ENCODE data around the gene PHLDA3. TPM values are rescaled to one million over a fixed set of nuclear protein-coding genes. Genes with fewer than 3 reads are reported as not detected.

Gene PHLDA3
- total and polyA plus RNA-seq, 4 donors: 0.36 to 2.2 (median 1.0) TPM

DNA sequence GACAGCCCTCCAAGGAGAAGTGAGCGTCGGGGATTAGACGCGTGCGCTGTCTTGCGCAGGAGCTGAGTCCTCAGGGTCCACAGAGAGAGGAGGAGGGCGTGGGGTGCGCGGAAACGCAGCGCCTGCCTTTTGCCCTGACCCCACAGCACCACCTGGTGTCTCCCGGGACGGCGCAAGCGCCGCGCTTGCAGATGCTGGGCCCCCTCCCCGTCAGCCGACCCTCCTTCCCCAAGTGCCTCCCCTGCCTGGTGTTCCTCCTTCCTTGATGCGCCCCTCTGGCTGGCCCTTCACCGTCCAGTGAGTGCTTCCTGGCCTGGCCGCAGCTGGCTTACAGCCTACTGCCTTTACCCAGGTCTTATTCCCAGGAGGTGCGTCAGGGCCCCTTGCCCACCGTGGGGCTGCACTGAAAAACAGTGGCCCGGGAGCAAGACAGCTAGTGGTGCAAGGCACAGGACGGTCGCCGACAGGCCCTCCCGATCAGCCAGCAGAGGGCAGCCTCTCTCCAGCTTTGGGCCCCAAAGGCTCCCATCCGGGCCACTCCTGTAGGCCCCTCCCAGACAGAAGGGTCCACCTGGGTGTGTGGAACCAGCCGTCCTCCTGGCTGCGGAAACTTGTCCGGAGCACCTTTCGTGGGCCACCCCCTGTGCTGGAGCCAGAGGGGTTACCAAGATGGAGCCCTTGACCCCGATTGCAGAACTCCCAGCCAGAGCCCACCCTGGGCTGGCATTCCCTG, 12.9 kb upstream of the PHLDA3 start:
- WGBS: 6% methylated on average over 35 of the region's 35 CpGs
- peaks cover 0 to 36% (median 18%) of the 10 kb centered on the region in 4 donors for H3K36me3 ChIP-seq (ENCODE audit: control insufficient read depth in 4 of 4, insufficient read depth in 3 of 4, low read depth in 1 of 4, low read length in 3 of 4)
- peak; percentile 82 for DNase-seq (ENCODE audit: low spot score)
- H3K4me1 ChIP-seq (ENCODE audit: control insufficient read depth in 4 of 4, insufficient read depth in 4 of 4, low read length in 3 of 4): peaks cover 3 to 19% (median 15%) of the 10 kb centered on the region in 4 donors
- no peaks in the 10 kb centered on the region for H3K9me3 ChIP-seq (ENCODE audit: control insufficient read depth in 4 of 4, low read length in 3 of 4)
- TF ChIP-seq, protein P1, sequence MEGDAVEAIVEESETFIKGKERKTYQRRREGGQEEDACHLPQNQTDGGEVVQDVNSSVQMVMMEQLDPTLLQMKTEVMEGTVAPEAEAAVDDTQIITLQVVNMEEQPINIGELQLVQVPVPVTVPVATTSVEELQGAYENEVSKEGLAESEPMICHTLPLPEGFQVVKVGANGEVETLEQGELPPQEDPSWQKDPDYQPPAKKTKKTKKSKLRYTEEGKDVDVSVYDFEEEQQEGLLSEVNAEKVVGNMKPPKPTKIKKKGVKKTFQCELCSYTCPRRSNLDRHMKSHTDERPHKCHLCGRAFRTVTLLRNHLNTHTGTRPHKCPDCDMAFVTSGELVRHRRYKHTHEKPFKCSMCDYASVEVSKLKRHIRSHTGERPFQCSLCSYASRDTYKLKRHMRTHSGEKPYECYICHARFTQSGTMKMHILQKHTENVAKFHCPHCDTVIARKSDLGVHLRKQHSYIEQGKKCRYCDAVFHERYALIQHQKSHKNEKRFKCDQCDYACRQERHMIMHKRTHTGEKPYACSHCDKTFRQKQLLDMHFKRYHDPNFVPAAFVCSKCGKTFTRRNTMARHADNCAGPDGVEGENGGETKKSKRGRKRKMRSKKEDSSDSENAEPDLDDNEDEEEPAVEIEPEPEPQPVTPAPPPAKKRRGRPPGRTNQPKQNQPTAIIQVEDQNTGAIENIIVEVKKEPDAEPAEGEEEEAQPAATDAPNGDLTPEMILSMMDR (IDR thresholded peaks at IDR 0.05; ENCODE audit: low read depth, low read length, missing input control): peak; percentile 93
- TF ChIP-seq RAD21 (IDR thresholded peaks at IDR 0.05) (peak; percentile 95 to 98), EGR1 (IDR thresholded peaks at IDR 0.05; ENCODE audit: low read depth in 2 of 2) (no peak), HNF4G (IDR thresholded peaks at IDR 0.05) (peak; percentile 8), RXRA (IDR thresholded peaks at IDR 0.05) (peak in 1 of 2 donors; percentile 8)
- TF ChIP-seq, protein P2, sequence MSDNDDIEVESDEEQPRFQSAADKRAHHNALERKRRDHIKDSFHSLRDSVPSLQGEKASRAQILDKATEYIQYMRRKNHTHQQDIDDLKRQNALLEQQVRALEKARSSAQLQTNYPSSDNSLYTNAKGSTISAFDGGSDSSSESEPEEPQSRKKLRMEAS (IDR thresholded peaks at IDR 0.05): no peak
- no peak overlapping the region for H3K27ac ChIP-seq (ENCODE audit: low read depth in 1 of 2, low read length in 2 of 2)
- no peak overlapping the region for H3K4me3 ChIP-seq (ENCODE audit: low read depth in 1 of 3, low read length in 3 of 3)
- no peak overlapping the region for H3K9ac ChIP-seq (ENCODE audit: low read depth in 1 of 2, low read length in 2 of 2)
- H3K27me3 ChIP-seq (ENCODE audit: control insufficient read depth in 4 of 4, insufficient read depth in 4 of 4, low read length in 3 of 4): no peaks in the 10 kb centered on the region

DNA sequence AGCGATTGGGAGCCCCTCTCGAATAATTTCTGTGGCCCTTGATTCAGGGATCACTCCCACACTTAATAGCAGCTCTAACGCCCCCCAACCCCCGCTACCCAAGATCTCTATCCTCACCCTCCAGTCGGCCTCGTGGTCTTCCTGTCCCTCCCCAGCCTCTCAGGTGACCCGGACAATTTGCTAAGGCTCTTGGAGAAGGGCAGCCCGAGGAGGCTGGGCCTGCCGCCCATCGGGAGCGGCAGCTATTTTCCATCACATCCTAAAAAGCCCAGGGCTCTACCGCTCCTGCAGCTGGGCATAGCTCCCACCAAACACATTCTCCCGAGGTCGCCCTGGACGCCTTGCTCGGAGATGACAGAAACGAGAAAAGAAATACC, 12.0 kb upstream of the PHLDA3 start:
- no peak overlapping the region for H3K9ac ChIP-seq (ENCODE audit: low read depth in 1 of 2, low read length in 2 of 2)
- no peaks in the 10 kb centered on the region for H3K27me3 ChIP-seq (ENCODE audit: control insufficient read depth in 4 of 4, insufficient read depth in 4 of 4, low read length in 3 of 4)
- peaks cover 3 to 19% (median 15%) of the 10 kb centered on the region in 4 donors for H3K4me1 ChIP-seq (ENCODE audit: control insufficient read depth in 4 of 4, insufficient read depth in 4 of 4, low read length in 3 of 4)
- H3K4me3 ChIP-seq (ENCODE audit: low read depth in 1 of 3, low read length in 3 of 3): peak overlapping the region in 1 of 3 donors; percentile 34
- DNase-seq (ENCODE audit: low spot score): no peak
- no peaks in the 10 kb centered on the region for H3K9me3 ChIP-seq (ENCODE audit: control insufficient read depth in 4 of 4, low read length in 3 of 4)
- WGBS: 9% methylated on average over 17 of the region's 17 CpGs
- no peak overlapping the region for H3K27ac ChIP-seq (ENCODE audit: low read depth in 1 of 2, low read length in 2 of 2)
- peaks cover 0 to 27% (median 14%) of the 10 kb centered on the region in 4 donors for H3K36me3 ChIP-seq (ENCODE audit: control insufficient read depth in 4 of 4, insufficient read depth in 3 of 4, low read depth in 1 of 4, low read length in 3 of 4)
- TF ChIP-seq HNF4G (IDR thresholded peaks at IDR 0.05) (no peak), EGR1 (IDR thresholded peaks at IDR 0.05; ENCODE audit: low read depth in 2 of 2) (no peak), GABPA (IDR thresholded peaks at IDR 0.05 in 1 of 2, conservative IDR thresholded peaks at IDR 0.05 in 1 of 2) (no peak)
- TF ChIP-seq, protein P3, sequence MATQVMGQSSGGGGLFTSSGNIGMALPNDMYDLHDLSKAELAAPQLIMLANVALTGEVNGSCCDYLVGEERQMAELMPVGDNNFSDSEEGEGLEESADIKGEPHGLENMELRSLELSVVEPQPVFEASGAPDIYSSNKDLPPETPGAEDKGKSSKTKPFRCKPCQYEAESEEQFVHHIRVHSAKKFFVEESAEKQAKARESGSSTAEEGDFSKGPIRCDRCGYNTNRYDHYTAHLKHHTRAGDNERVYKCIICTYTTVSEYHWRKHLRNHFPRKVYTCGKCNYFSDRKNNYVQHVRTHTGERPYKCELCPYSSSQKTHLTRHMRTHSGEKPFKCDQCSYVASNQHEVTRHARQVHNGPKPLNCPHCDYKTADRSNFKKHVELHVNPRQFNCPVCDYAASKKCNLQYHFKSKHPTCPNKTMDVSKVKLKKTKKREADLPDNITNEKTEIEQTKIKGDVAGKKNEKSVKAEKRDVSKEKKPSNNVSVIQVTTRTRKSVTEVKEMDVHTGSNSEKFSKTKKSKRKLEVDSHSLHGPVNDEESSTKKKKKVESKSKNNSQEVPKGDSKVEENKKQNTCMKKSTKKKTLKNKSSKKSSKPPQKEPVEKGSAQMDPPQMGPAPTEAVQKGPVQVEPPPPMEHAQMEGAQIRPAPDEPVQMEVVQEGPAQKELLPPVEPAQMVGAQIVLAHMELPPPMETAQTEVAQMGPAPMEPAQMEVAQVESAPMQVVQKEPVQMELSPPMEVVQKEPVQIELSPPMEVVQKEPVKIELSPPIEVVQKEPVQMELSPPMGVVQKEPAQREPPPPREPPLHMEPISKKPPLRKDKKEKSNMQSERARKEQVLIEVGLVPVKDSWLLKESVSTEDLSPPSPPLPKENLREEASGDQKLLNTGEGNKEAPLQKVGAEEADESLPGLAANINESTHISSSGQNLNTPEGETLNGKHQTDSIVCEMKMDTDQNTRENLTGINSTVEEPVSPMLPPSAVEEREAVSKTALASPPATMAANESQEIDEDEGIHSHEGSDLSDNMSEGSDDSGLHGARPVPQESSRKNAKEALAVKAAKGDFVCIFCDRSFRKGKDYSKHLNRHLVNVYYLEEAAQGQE (IDR thresholded peaks at IDR 0.05): no peak
- TF ChIP-seq, protein P4, sequence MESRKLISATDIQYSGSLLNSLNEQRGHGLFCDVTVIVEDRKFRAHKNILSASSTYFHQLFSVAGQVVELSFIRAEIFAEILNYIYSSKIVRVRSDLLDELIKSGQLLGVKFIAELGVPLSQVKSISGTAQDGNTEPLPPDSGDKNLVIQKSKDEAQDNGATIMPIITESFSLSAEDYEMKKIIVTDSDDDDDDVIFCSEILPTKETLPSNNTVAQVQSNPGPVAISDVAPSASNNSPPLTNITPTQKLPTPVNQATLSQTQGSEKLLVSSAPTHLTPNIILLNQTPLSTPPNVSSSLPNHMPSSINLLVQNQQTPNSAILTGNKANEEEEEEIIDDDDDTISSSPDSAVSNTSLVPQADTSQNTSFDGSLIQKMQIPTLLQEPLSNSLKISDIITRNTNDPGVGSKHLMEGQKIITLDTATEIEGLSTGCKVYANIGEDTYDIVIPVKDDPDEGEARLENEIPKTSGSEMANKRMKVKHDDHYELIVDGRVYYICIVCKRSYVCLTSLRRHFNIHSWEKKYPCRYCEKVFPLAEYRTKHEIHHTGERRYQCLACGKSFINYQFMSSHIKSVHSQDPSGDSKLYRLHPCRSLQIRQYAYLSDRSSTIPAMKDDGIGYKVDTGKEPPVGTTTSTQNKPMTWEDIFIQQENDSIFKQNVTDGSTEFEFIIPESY (IDR thresholded peaks at IDR 0.05): no peak
